Measurements from ENCODE around the gene NAA60. TPM values are rescaled to one million over a fixed set of nuclear protein-coding genes. Genes with fewer than 3 reads are reported as not detected.
A peak's percentile ranks its signal among the peaks of the same experiment; 100 is the strongest.

The NAA60 gene
- total and polyA plus RNA-seq, 9 of the 15 experiments (the other 6 are each of a cell fraction or from before 2014, with no cell fraction given), result 2.1 to 49.4 (median 10.3) TPM

- TF ChIP-seq MGA (IDR thresholded peaks at IDR 0.05) (peak; percentile 47; the same call in 1 of the 2 replicates), KDM1A (IDR thresholded peaks at IDR 0.05) (no peak), TFAP4 (CRISPR knock-in tag; IDR thresholded peaks at IDR 0.05; ENCODE audit: borderline replicate concordance) (peak; percentile 29; the same call in 1 of the 2 replicates), PTTG1 (tag; IDR thresholded peaks at IDR 0.05; ENCODE audit: low read depth) (no peak), ZNF347 (CRISPR knock-in tag; IDR thresholded peaks at IDR 0.05; ENCODE audit: low read depth) (no peak), E2F6 (IDR thresholded peaks at IDR 0.05; ENCODE audit: borderline replicate concordance in 1 of 2, extremely low read depth in 1 of 2, insufficient read depth in 1 of 2, insufficient read length in 1 of 2, low read depth in 1 of 2, low read length in 1 of 2, poor library complexity in 1 of 2, severe bottlenecking in 1 of 2) (peak in 1 of 2 experiments; percentile 21), LCOR (CRISPR knock-in tag; IDR thresholded peaks at IDR 0.05) (no peak), CREB5 (CRISPR knock-in tag; IDR thresholded peaks at IDR 0.05) (no peak), LARP7 (IDR thresholded peaks at IDR 0.05) (no peak), CREB3 (tag; conservative IDR thresholded peaks at IDR 0.05; ENCODE audit: low read depth) (no peak), ATF7 (IDR thresholded peaks at IDR 0.05) (no peak), TRIM24 (IDR thresholded peaks at IDR 0.05) (no peak)
Measured at GRCh38 chr16:3431779-3432219, 11.7 kb upstream of the NAA60 start (continued).
